ENCODE measurements around the gene FAM53B.

The FAM53B gene

GRCh38 chr10:124678557-124679240, 65.5 kb downstream of the FAM53B start:
- no peak for DNase-seq (ENCODE audit: low spot score)

DNA sequence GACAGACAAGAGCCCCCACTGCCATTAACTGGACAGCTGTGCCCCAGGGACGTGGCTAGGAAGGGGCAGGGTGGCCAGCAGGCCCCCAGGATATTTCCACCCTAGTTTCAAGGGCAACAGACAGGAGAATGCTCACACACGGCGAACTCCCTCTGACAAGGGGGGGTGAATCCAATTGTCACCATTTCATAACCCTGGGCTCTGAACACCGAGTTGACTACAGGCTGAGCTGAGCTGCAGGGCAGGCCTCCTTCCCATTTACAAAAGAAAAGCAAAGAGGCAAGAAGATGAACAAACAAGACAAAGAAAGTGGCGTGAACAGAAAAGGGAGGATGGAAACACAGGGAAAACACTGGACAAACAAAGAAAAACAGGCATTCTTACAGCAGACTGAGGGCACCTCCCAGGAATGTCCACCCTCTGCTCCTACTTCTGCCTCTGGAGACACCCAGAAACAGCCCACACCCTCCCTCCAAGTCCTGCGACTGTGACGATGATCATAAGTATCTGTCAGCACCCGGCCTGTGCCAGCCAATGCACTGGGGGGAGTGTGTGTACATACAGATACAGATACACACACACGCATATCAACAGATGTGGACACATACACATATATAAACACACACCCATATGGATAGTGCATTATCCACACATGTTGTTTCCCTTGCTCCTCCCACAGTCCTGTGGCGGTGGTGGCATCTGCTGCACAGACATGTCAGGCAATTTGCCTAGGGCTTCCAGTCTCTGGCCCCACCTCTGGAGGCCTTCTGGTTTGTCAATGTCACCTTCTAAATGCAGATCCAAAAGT, 66.2 kb downstream of the FAM53B start:
- DNase-seq (ENCODE audit: low spot score): no peak

GRCh38 chr10:124677293-124677699, 66.9 kb downstream of the FAM53B start:
- no peak for DNase-seq (ENCODE audit: low spot score)

- no peak for DNase-seq (ENCODE audit: low spot score)
These were observed 67.6 kb downstream of the FAM53B start for GRCh38 chr10:124676416-124677062.

DNA sequence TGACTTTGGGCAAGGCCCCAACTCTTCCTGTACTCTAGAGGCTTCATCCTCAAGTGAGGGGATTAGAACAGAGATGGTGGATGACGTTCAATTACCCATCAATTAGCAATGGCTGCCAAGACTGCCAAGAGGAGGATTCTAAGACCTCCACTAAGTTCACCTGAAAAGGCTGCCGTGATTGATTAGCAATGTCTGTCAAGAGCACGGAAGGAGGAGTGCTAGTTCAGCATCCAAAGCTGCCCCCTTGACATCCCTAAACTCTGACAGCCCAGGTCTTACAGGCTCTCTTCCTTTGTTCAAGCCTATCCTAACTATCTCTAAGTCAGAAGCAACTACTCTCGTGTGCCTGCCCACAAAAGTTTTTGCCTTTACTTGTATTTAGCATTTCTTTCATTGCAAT, 68.4 kb downstream of the FAM53B start:
- DNase-seq (ENCODE audit: low spot score): no peak

DNA sequence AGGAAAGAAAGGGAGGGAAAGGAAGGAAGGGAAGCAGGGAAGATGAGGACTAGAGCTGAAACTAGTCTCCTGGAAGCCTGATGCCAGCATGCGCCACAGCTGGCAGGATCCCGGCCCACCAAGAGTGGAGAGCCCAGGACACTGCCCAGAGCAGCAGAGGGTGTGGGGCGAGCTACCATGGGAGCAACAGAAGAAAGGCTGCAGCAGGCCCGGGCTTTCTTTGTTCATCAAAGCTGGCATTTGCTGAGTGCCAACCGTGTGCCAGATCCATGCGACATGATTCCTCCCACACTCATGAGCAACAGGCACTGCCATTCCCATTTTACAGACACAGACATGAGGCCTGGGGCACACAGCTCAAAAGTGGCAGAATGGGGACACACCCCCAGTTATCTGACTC, 68.9 kb downstream of the FAM53B start:
- DNase-seq (ENCODE audit: low spot score): peak; percentile 72

DNA sequence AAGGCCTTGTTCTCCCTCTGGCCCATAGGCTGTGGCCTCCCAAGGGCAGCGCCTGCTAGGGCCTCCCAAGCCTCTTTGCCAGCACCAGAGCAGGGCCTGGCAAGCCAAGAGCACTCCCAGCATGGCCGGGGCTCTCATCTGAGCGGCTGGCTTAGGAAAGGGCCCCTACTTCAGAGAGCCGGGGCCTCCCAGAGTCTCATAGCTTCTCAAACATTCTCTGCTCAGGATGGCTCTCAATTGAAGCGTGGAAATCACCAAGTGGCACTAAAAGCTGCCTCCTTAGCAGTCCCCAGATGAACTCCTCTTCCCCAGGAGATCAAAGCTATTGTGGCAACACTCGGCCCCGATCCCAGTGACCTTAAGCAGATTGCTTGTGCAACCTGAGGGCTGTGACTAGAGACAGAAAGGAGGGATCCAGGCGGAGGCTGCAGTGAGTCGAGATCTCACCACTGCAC, 69.4 kb downstream of the FAM53B start:
- DNase-seq (ENCODE audit: low spot score): no peak

DNA sequence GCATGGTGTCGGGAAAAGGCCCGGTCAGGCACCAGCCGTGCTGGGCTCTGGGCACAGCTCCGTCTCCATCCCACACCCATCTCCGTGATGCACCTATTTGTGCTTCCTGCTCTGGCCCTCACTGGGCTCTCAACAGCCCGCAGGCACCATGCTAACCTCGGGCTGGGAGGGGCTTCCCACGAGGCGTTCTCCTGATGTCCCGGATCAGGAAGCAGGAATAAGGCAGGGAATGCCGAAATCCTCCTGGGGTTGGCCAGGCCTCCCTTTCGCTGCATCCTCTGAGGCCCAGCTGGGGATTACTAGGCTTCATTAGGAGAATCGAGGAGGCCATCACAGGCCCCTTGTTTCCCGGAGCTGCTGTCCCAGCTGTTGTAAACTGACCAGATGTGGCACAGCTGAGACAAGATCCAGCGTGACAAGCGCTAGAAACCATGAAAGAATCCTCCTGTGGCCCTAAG, 72.0 kb downstream of the FAM53B start:
- DNase-seq (ENCODE audit: low spot score): peak; percentile 89

- peak; percentile 98 for DNase-seq (ENCODE audit: low spot score)
These were observed 72.6 kb downstream of the FAM53B start for GRCh38 chr10:124671486-124672075.

GRCh38 chr10:124670849-124671248, 73.3 kb downstream of the FAM53B start:
- DNase-seq (ENCODE audit: low spot score): peak; percentile 70

DNA sequence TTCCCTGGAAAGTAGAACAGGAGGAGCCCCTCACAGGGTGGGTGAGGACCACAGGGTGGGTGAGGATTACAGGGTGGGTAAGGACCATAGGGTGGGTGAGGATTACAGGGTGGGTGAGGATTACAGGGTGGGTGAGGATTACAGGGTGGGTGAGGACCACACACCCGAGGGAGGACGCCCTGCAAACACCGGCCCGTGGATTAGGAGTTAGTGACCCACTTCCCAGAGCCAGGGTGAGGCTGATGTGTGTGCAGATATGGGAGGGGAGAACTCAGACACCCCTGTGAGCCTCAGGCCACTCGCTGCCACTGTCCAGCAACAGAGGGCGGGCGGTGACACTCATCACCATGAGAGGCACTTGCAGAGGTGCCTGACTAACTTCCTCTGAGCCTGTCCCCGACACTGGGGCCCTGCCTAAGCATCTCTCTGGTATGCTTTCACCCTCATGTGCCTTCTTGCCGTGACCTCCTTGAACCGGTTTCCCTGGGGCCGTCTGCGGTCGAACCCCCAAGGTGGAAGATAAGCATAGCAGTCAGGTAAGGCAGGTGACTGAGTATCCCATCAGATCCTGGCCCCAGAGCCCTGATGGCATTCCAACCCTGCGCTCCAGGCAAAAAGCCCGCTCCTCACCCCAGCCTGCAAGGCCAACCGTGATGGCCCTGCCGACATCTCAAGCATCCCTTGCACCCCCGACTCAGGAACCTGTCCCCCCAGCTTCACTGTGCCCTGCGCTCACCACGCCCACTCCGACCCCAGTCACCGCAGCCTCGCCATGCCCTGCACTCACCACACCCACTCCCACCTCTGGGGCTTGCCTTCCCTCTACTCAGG, 74.1 kb downstream of the FAM53B start:
- no peak for DNase-seq (ENCODE audit: low spot score)

GRCh38 chr10:124669141-124669823, 74.9 kb downstream of the FAM53B start:
- no peak for DNase-seq (ENCODE audit: low spot score)

DNA sequence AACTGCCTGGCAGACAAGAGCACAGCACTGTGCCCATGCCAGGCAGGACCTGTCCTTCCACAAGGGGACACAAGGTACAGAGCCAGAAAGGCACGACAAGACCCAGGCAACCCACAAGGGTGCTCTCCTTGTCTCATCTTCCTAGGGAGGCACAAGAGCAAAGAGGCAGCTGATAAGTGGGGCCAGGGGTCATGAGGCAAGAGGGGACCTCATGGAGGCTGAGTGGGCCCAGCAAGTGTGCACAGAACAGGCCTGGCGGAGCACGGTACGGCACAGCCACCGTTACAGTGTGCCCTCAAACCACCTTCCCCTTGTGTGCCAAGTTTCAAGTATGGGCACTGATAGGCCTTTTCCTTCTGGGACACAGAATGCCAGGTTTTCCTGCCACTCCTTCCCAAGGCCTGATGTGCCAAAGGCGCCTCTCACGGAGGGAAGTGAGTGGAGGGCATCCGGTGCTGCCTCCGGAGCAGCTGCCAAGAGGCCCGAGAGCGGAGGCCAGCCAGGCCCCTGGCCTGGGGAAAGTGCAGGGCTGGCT, 75.6 kb downstream of the FAM53B start:
- no peak for DNase-seq (ENCODE audit: low spot score)

DNA sequence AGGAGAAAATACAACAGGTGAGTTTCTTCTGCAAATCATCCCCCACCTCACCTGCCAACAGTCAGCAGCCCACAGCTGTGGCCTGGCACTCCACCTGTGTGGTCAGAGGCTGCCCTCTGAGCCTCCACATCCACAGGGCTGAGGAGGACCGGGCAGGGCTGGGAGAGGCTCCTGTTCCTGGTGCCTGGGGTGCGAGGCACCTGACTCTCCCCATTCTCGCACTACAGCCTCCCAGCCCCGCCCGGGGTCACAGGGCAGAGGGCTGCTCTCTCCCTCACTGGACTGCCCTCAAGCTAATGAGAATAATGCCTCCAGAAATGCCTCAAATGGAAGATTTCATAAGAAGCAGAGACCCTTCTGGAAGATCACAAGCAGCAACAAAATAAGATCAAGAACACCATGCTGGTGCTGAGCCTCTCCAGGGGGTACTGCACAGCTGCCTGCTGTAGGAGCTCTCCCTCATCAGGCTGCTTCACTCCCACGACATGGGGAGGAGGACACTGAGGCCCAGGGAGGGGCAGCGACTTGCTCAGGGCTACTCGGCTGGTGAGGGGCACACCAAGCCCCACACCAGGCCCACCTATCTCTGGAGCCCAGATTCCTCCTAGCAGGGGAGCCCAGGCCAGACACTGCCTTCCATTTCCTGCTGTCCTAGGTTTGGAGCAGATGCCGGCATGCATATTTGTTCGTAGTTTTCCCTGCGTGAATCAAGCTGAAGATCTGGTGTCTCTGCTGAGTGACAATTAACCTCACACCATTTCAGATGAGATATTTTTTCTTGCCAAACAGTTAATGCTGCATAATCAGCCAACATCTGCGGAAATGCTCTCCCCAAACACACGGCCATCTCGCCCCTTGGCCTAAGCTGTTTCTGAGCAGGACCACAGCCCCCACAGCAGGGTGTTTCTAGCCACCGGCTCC, 76.5 kb downstream of the FAM53B start:
- no peak for DNase-seq (ENCODE audit: low spot score)

DNA sequence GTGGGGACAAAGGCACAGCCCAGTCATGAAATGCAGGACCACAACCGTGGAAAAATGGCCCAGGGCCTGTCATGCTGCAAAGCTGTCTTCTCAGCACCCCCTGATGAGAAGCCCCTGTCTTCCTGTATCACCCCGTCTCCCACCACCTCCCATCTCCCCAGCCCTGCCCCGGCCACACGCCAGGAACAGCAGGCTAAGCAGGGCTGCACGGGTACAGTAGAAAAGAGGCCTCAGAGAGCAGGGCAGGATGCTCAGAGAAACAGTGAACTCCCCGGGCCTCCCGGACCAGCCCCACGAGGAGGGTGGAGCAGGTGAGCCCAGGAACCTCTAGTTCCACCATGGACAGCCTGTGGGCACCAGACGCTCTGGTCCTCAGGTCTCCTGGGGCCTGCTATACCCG, 77.7 kb downstream of the FAM53B start:
- no peak for DNase-seq (ENCODE audit: low spot score)

DNA sequence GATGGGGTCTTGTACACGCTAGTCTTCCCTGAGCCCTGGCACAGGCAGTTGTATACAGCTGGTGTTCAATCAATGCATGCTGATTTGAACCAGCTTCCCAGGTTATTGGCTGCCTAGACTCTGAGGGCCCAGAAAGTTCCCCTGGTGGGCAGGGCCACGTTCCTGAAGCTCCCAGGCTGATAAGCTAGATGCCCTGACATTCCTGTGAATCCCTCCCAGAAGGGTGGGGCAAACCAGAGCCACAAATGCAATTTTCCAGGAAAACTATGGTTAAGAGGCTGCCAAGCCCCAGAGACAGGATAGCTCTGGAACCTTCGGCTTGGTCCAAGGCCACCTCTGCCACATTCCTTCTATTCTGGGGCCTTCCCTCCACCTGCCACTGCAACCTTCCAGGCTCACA, 78.2 kb downstream of the FAM53B start:
- DNase-seq (ENCODE audit: low spot score): no peak

DNA sequence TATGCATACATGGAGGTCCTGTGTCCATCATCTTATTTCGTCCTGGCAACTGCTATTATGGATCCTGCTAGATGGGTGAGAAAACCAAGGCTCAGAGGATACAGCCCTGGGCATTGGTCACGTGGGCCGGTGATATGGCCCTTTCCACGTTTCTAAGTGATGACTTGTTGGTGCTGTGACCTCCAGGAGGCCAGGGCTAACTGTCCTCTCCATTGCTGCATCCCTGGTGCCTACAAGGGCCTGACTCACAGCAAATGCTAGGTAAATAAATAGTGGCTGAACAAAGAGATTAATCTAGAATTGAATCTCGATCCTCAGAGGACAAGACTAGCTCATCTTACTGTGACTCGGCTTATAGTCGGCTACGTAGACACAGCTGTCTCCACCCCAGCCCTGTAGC, 78.6 kb downstream of the FAM53B start:
- DNase-seq (ENCODE audit: low spot score): no peak

GRCh38 chr10:124665091-124665490, 79.1 kb downstream of the FAM53B start:
- DNase-seq (ENCODE audit: low spot score): no peak

GRCh38 chr10:124663766-124664360, 80.3 kb downstream of the FAM53B start:
- DNase-seq (ENCODE audit: low spot score): no peak
